Measurements from ENCODE around the gene CHST3. TPM values are rescaled to one million over a fixed set of nuclear protein-coding genes. Genes with fewer than 3 reads are reported as not detected.

CHST3 gene
- 12.3 and 22.4 TPM in 2 replicates for total RNA-seq (2014; rRNA removed; shearing (Covaris generic))

- DNase-seq (ENCODE audit: low read depth), result peak; percentile 53
These were observed at the start of gene CHST3 for GRCh38 chr10:71964098-71964742. Gene CHST3 (plus strand): TSS chr10:71964395. CDS start chr10:72005843, 41,448 bp downstream.

- no peak for DNase-seq (ENCODE audit: low read depth)
These were observed 47.4 kb upstream of the CHST3 start for GRCh38 chr10:71916827-71917226.

GRCh38 chr10:71918992-71919391 is 45.2 kb upstream of the CHST3 start:
- DNase-seq (ENCODE audit: low read depth), result no peak

- peak; percentile 25 for DNase-seq (ENCODE audit: low read depth)
These were observed 44.1 kb upstream of the CHST3 start for GRCh38 chr10:71919956-71920539.

GRCh38 chr10:71920540-71921323 is 43.5 kb upstream of the CHST3 start:
- peak; percentile 79 for DNase-seq (ENCODE audit: low read depth)

- DNase-seq (ENCODE audit: low read depth), result peak; percentile 72
These were observed 42.7 kb upstream of the CHST3 start for GRCh38 chr10:71921324-71922027.

- DNase-seq (ENCODE audit: low read depth), result no peak
These were observed 41.0 kb upstream of the CHST3 start for GRCh38 chr10:71923138-71923692.

- DNase-seq (ENCODE audit: low read depth), result no peak
These were observed 39.4 kb upstream of the CHST3 start for GRCh38 chr10:71924771-71925170.

GRCh38 chr10:71927159-71927558 is 37.0 kb upstream of the CHST3 start:
- no peak for DNase-seq (ENCODE audit: low read depth)

GRCh38 chr10:71927776-71928592 is 36.2 kb upstream of the CHST3 start:
- DNase-seq (ENCODE audit: low read depth), result peak; percentile 47

- no peak for DNase-seq (ENCODE audit: low read depth)
These were observed 32.9 kb upstream of the CHST3 start for GRCh38 chr10:71931295-71931694.

- DNase-seq (ENCODE audit: low read depth), result no peak
These were observed 30.5 kb upstream of the CHST3 start for GRCh38 chr10:71933651-71934050.

GRCh38 chr10:71938211-71938610 is 26.0 kb upstream of the CHST3 start:
- no peak for DNase-seq (ENCODE audit: low read depth)

- no peak for DNase-seq (ENCODE audit: low read depth)
These were observed 24.9 kb upstream of the CHST3 start for GRCh38 chr10:71939304-71939703.

- DNase-seq (ENCODE audit: low read depth), result no peak
These were observed 24.2 kb upstream of the CHST3 start for GRCh38 chr10:71939861-71940474.

GRCh38 chr10:71940752-71941151 is 23.4 kb upstream of the CHST3 start:
- DNase-seq (ENCODE audit: low read depth), result no peak

- DNase-seq (ENCODE audit: low read depth), result no peak
These were observed 22.9 kb upstream of the CHST3 start for GRCh38 chr10:71941318-71941717.

GRCh38 chr10:71945819-71946474 is 18.2 kb upstream of the CHST3 start:
- no peak for DNase-seq (ENCODE audit: low read depth)

GRCh38 chr10:71946700-71947099 is 17.5 kb upstream of the CHST3 start:
- no peak for DNase-seq (ENCODE audit: low read depth)

GRCh38 chr10:71948496-71949067 is 15.6 kb upstream of the CHST3 start:
- DNase-seq (ENCODE audit: low read depth), result no peak

All from M059J (cell line).